DMS153 (cell line): ENCODE data around the gene LRRFIP2.
"Not testable (repeated sequence)": the region's sequence is repeated elsewhere in the genome, so short reads cannot be mapped to it uniquely, and the experiment has no call there.

Experiments used
- DNase-seq: peaks from one replicate; lab custom pipeline; 2025; lab: John Stamatoyannopoulos, UW

The LRRFIP2 gene

GRCh38 chr3:37064747-37065146 is 109.6 kb downstream of the LRRFIP2 start:
- no peak for DNase-seq

GRCh38 chr3:37058117-37058516 is 116.3 kb downstream of the LRRFIP2 start:
- no peak for DNase-seq

GRCh38 chr3:37056826-37057225 is 117.6 kb downstream of the LRRFIP2 start:
- no peak for DNase-seq

GRCh38 chr3:37055077-37055476 is 119.3 kb downstream of the LRRFIP2 start:
- not testable (repeated sequence) for DNase-seq

- DNase-seq: no peak
Observed at GRCh38 chr3:37054370-37054769, 120.0 kb downstream of the LRRFIP2 start.

- DNase-seq: no peak
Observed at GRCh38 chr3:37053753-37054152, 120.6 kb downstream of the LRRFIP2 start.

GRCh38 chr3:37053337-37053736 is 121.0 kb downstream of the LRRFIP2 start:
- no peak for DNase-seq

- no peak for DNase-seq
Observed at GRCh38 chr3:37052860-37053259, 121.5 kb downstream of the LRRFIP2 start.

GRCh38 chr3:37050282-37050681 is 124.1 kb downstream of the LRRFIP2 start:
- DNase-seq: peak; percentile 51

GRCh38 chr3:37042712-37043111 is 131.7 kb downstream of the LRRFIP2 start:
- DNase-seq: not testable (repeated sequence)

GRCh38 chr3:37041546-37042195 is 132.7 kb downstream of the LRRFIP2 start:
- no peak for DNase-seq

GRCh38 chr3:37040231-37040630 is 134.2 kb downstream of the LRRFIP2 start:
- no peak for DNase-seq

GRCh38 chr3:37039161-37039846 is 135.1 kb downstream of the LRRFIP2 start:
- no peak for DNase-seq

- no peak for DNase-seq
Observed at GRCh38 chr3:37037352-37037751, 137.0 kb downstream of the LRRFIP2 start.

GRCh38 chr3:37032961-37033360 is 141.4 kb downstream of the LRRFIP2 start:
- DNase-seq: no peak

- DNase-seq: no peak
Observed at GRCh38 chr3:37031096-37031682, 143.2 kb downstream of the LRRFIP2 start.

GRCh38 chr3:37030588-37030987 is 143.8 kb downstream of the LRRFIP2 start:
- DNase-seq: no peak

- DNase-seq: no peak
Observed at GRCh38 chr3:37029516-37030163, 144.7 kb downstream of the LRRFIP2 start.

- DNase-seq: no peak
Observed at GRCh38 chr3:37029111-37029510, 145.3 kb downstream of the LRRFIP2 start.

- DNase-seq: no peak
Observed at GRCh38 chr3:37028329-37028728, 146.1 kb downstream of the LRRFIP2 start.

GRCh38 chr3:37026851-37027250 is 147.5 kb downstream of the LRRFIP2 start:
- no peak for DNase-seq

- no peak for DNase-seq
Observed at GRCh38 chr3:37025561-37026335, 148.6 kb downstream of the LRRFIP2 start.
